Mucosa of descending colon (tissue), 3 donors: ENCODE results near the gene SEC63. TPM values are rescaled to one million over a fixed set of nuclear protein-coding genes. Genes with fewer than 3 reads are reported as not detected.
"Not testable (repeated sequence)": the region's sequence is repeated elsewhere in the genome, so short reads cannot be mapped to it uniquely, and the experiment has no call there.

Experiments
- ATAC-seq: fragments of 200-7000 bp; cut with Tn5 transposase; one replicate; pipeline ENCODE4 v1.9.1; 2020; ENCODE audit warnings: mild to moderate bottlenecking, moderate library complexity
- DNase-seq, 3 donors: peaks; one replicate each; pipeline ENCODE4 v3.0.0-alpha.2; 2020
- H3K36me3 ChIP-seq: fragments of 200-600 bp; one replicate; pipeline ENCODE4 v1.8.0; 2021; ENCODE audit warnings: low read depth, mild to moderate bottlenecking
- H3K4me1 ChIP-seq: fragments of 200-600 bp; one replicate; pipeline ENCODE4 v1.8.0; 2021; ENCODE audit warnings: low read depth, mild to moderate bottlenecking
- H3K4me3 ChIP-seq: fragments of 200-600 bp; one replicate; pipeline ENCODE4 v1.8.0; 2021; ENCODE audit warnings: mild to moderate bottlenecking
- H3K9me3 ChIP-seq: fragments of 200-600 bp; one replicate; pipeline ENCODE4 v1.8.0; 2021; ENCODE audit warnings: mild to moderate bottlenecking
- CTCF ChIP-seq: fragments of 200-600 bp; IDR thresholded peaks from one replicate; pipeline ENCODE4 v1.8.0; 2022; ENCODE audit warnings: antibody characterized with exemption, mild to moderate bottlenecking
- intact Hi-C, 2 donors: fragments of 100-400 bp; cut with DNase I in 1 of 2; cut with micrococcal nuclease in 1 of 2; formaldehyde crosslinking; loops; one replicate each; pipeline versions ENCODE4 v1.11.0 to v1.11.1; 2022; cut with DNase I, micrococcal nuclease
- total RNA-seq, 3 donors: library from RNA; stranded (reverse); fragmentation: NEBNext Ultra II Directional in 2 of 3; extraction: Animal tissue kit (Norgen Biotek cat#: 25700) in 2 of 3; gene quantifications; one replicate each; pipeline versions ENCODE4 v1.2.1 to v1.2.4, GENCODE V29; 2021 to 2023
- donor health status: DM: no; HTN: no; CAD: no; lungs with moderate emphysema.
- donor health status: DM: no; HTN: no; CAD: no.
- donor health status: DM: no; HTN: yes; CAD: no.

SEC63 gene
- total RNA-seq, 3 donors from 2014 or later, result 47.5 to 84.9 (median 70.8) TPM

GRCh38 chr6:107999341-107999740, 41.3 kb upstream of the SEC63 start:
- intact Hi-C loops, result no loop called here
- Histone ChIP-seq H3K4me1 (peaks cover 23% of the 10 kb centered on the region), H3K4me3 (no peak overlapping the region), H3K9me3 (no peaks in the 10 kb centered on the region), H3K36me3 (peaks cover 7% of the 10 kb centered on the region)
- DNase-seq (no peak), ATAC-seq (no peak)
- no peak for TF ChIP-seq CTCF

GRCh38 chr6:107991772-107992550, 34.0 kb upstream of the SEC63 start:
- no peak for ATAC-seq
- no peaks in the 10 kb centered on the region for H3K36me3 ChIP-seq
- TF ChIP-seq CTCF, result no peak
- H3K4me1 ChIP-seq, result no peaks in the 10 kb centered on the region
- DNase-seq, result no peak
- no peak overlapping the region for H3K4me3 ChIP-seq
- intact Hi-C loops, result no loop called here
- H3K9me3 ChIP-seq, result no peaks in the 10 kb centered on the region

GRCh38 chr6:107991061-107991460, 33.1 kb upstream of the SEC63 start:
- DNase-seq (no peak), ATAC-seq (no peak)
- Histone ChIP-seq H3K4me1 (no peaks in the 10 kb centered on the region), H3K4me3 (no peak overlapping the region), H3K9me3 (no peaks in the 10 kb centered on the region), H3K36me3 (no peaks in the 10 kb centered on the region)
- TF ChIP-seq CTCF, result no peak
- intact Hi-C loops, result no loop called here

- H3K36me3 ChIP-seq, H3K9me3 ChIP-seq, H3K4me3 ChIP-seq, intact Hi-C loops, H3K4me1 ChIP-seq, DNase-seq, ATAC-seq: not testable (repeated sequence)
Measured at GRCh38 chr6:107990587-107990986, 32.6 kb upstream of the SEC63 start.

GRCh38 chr6:107989166-107990094, 31.4 kb upstream of the SEC63 start:
- TF ChIP-seq CTCF, result no peak
- intact Hi-C loops, result no loop called here
- Histone ChIP-seq H3K9me3 (no peaks in the 10 kb centered on the region), H3K4me3 (no peak overlapping the region), H3K4me1 (no peaks in the 10 kb centered on the region), H3K36me3 (no peaks in the 10 kb centered on the region)
- no peak for ATAC-seq
- no peak for DNase-seq

GRCh38 chr6:107988570-107988969, 30.6 kb upstream of the SEC63 start:
- no peak for ATAC-seq
- peaks cover 3% of the 10 kb centered on the region for H3K4me1 ChIP-seq
- no peak for DNase-seq
- no peak for TF ChIP-seq CTCF
- no peak overlapping the region for H3K4me3 ChIP-seq
- no peaks in the 10 kb centered on the region for H3K9me3 ChIP-seq
- intact Hi-C loops, result no loop called here
- H3K36me3 ChIP-seq, result no peaks in the 10 kb centered on the region
